T1000 (cell line): ENCODE data around the gene BANK1.

Source experiments
- DNase-seq: peaks from one replicate; lab custom pipeline; 2025; ENCODE audit warnings: mixed read lengths; lab: John Stamatoyannopoulos, UW

BANK1 gene

GRCh38 chr4:101790521-101791181 lies at the start of gene BANK1:
BANK1 (plus strand) TSS chr4:101790730; CDS start chr4:101790881, 151 bp downstream.
- no peak for DNase-seq

- DNase-seq: no peak
Measured at GRCh38 chr4:101753721-101754120, 36.8 kb upstream of the BANK1 start.

GRCh38 chr4:101756181-101756580 lies 34.3 kb upstream of the BANK1 start:
- DNase-seq: no peak

- no peak for DNase-seq
Measured at GRCh38 chr4:101761405-101761804, 29.1 kb upstream of the BANK1 start.

GRCh38 chr4:101762025-101762424 lies 28.5 kb upstream of the BANK1 start:
- no peak for DNase-seq

- no peak for DNase-seq
Measured at GRCh38 chr4:101762534-101762933, 28.0 kb upstream of the BANK1 start.

- DNase-seq: no peak
Measured at GRCh38 chr4:101763576-101763975, 27.0 kb upstream of the BANK1 start.

GRCh38 chr4:101774807-101775206 lies 15.7 kb upstream of the BANK1 start:
- no peak for DNase-seq

GRCh38 chr4:101777431-101777830 lies 13.1 kb upstream of the BANK1 start:
- DNase-seq: no peak

- DNase-seq: no peak
Measured at GRCh38 chr4:101780284-101780683, 10.2 kb upstream of the BANK1 start.

GRCh38 chr4:101782546-101782945 lies 8.0 kb upstream of the BANK1 start:
- DNase-seq: no peak

- no peak for DNase-seq
Measured at GRCh38 chr4:101784957-101785356, 5.6 kb upstream of the BANK1 start.

GRCh38 chr4:101785486-101785885 lies 5.0 kb upstream of the BANK1 start:
- DNase-seq: no peak

GRCh38 chr4:101787701-101788316 lies 2.7 kb upstream of the BANK1 start:
- no peak for DNase-seq

GRCh38 chr4:101791182-101791558 lies 640 bp downstream of the BANK1 start:
- no peak for DNase-seq

GRCh38 chr4:101792056-101792590 lies 1.6 kb downstream of the BANK1 start:
- DNase-seq: no peak

- DNase-seq: no peak
Measured at GRCh38 chr4:101793397-101793796, 2.9 kb downstream of the BANK1 start.

GRCh38 chr4:101794806-101795205 lies 4.3 kb downstream of the BANK1 start:
- no peak for DNase-seq

GRCh38 chr4:101795704-101796103 lies 5.2 kb downstream of the BANK1 start:
- no peak for DNase-seq

GRCh38 chr4:101801958-101802357 lies 11.4 kb downstream of the BANK1 start:
- DNase-seq: no peak

- no peak for DNase-seq
Measured at GRCh38 chr4:101806914-101807313, 16.4 kb downstream of the BANK1 start.

- no peak for DNase-seq
Measured at GRCh38 chr4:101807351-101807750, 16.8 kb downstream of the BANK1 start.

- no peak for DNase-seq
Measured at GRCh38 chr4:101813604-101814003, 23.1 kb downstream of the BANK1 start.

GRCh38 chr4:101818362-101818761 lies 27.8 kb downstream of the BANK1 start:
- DNase-seq: no peak
